ENCODE results near the gene MAPK8IP3.

DNA sequence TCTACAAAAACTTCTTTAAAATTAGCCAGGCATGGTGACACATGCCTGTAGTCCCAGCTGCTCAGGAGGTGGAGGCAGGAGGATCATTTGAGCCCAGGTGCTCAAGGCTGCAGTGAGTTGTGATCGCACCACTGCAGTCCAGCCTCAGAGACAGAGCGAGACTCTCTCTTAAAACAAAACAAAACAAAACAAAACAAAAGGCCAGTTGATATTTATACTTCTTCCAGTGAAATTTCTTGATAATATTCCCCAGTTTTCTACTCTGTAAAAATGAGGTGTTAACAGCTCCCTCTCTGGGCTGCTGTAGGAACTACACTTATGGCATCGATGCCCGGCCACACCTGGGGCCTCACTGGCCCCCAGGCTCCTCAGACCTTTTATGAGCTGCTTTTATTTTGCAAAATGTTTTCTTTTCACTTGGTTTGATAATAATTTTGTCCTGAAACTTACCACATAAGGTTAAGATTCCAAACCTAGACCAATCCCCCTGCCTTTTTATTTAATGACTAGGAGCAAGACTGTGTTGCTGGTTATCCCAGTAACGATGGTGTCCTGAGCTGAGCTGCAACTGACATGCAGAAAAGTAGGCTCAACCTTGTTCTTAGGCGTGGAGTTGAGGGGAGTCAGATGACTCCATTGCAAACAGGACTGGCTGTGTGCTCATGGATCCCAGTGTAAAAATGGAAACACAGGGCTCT, 17.6 kb downstream of the MAPK8IP3 start:
- no peak for TF ChIP-seq POLR2A (IDR thresholded peaks at IDR 0.05; ENCODE audit: low read length)
- no peak for TF ChIP-seq GATA1 (IDR thresholded peaks at IDR 0.05; ENCODE audit: low read depth, low read length)

All from erythroblast (primary cell).